Endometrial microvascular endothelial cells (primary cell): ENCODE measurements around the gene RPS6KB2. TPM values are rescaled to one million over a fixed set of nuclear protein-coding genes. Genes with fewer than 3 reads are reported as not detected.
"Not testable (repeated sequence)": the region's sequence is repeated elsewhere in the genome, so short reads cannot be mapped to it uniquely, and the experiment has no call there.

Source experiments
- in situ Hi-C: cut with HindIII; loops from 2 replicates; pipeline ENCODE4 v1.10.0; 2017; ENCODE audit warnings: low sequenced_read_pairs, low pct_unique_long_range_greater_than_20kb; ENCODE audit errors: inconsistent ontology term
- total RNA-seq: library from RNA; depleted of rRNA; stranded (reverse); fragments of >200 nt; gene quantifications from one replicate; pipeline ENCODE4 v1.2.3, GENCODE V29; 2015; ENCODE audit errors: inconsistent ontology term

RPS6KB2 gene
- total RNA-seq, 1 donor from 2014 or later, result 65.8 TPM

DNA sequence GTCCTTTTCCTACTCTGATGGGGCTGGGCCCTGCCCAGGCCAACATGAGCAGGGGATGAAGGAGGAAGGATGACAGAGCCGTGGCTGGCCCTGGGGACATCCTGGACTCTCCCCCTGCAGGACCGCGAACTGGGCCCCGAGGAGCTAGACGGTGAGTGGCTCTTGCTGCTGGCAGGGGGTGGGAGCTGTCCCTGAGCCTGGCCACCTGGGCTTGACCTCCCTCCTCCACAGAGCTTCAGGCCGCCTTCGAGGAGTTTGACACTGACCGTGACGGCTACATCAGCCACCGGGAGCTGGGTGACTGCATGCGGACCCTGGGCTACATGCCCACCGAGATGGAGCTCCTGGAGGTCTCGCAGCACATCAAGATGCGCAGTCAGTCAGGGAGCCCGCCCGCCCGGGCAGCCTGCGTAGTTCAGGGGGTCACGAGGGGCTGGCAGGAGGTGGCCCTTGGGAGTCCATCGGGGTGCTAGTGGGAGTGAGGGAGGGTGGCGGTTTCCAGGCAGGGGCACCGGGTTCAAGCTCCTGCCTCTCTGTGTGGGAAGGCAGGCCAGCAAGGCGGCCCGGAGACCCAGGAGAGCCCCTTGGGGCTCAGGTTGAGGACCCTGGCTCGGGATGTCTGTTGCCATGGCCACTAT, 27.9 kb downstream of the RPS6KB2 start:
- in situ Hi-C loops, result no loop called here

DNA sequence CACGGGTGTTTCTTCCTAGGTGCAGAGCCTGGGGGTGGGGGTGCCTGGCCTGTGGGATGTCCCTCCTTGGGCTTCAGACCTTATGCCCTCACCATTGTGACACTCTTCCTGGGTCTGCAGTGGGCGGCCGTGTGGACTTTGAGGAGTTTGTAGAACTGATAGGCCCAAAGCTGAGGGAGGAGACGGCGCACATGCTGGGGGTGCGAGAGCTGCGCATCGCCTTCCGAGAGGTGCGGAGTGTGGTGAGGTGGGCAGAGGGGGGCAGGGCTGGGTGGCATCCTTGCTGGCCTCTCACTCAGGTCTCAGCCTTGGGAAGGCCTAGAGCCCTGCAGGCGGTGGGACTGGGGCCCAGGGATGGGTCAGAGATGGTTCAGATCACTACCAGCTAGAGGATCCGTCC, 29.2 kb downstream of the RPS6KB2 start:
- in situ Hi-C loops, result no loop called here

DNA sequence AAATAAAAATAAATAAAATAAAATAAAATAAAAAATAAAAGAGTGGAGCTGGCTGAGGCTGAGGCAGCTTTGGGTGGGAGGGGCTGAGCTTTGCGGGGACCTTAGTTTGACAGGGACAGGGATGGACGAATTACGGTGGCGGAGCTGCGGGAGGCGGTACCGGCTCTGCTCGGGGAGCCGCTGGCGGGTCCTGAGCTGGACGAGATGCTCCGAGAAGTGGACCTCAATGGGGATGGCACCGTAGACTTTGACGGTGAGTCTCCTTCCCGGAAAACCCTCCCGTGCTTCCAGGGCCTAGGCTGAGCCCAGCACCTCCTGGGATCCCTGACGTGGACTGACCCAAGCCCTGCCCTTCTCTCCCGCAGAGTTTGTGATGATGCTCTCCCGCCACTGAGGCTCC, 30.0 kb downstream of the RPS6KB2 start:
- in situ Hi-C loops, result no loop called here

DNA sequence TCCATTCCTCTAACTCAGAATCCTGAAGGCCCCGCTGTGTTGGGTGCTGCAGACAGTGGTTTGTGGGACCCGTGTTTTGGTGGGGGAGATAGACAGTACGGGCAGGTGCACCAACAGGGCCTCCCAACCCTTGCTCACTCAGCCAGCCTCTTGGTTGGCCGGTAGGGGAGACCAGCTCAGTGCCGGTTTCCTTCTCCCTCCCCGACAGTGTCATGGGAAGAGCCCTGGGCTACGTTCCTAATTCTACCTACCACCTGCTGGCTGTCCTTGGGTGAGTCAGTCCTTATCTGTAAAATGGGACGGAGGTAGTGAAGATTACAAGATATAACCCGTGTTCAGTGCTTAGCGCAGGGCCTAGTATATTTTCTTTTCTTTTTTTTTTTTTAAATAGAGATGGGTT, 34.9 kb downstream of the RPS6KB2 start:
- in situ Hi-C loops, result no loop called here

DNA sequence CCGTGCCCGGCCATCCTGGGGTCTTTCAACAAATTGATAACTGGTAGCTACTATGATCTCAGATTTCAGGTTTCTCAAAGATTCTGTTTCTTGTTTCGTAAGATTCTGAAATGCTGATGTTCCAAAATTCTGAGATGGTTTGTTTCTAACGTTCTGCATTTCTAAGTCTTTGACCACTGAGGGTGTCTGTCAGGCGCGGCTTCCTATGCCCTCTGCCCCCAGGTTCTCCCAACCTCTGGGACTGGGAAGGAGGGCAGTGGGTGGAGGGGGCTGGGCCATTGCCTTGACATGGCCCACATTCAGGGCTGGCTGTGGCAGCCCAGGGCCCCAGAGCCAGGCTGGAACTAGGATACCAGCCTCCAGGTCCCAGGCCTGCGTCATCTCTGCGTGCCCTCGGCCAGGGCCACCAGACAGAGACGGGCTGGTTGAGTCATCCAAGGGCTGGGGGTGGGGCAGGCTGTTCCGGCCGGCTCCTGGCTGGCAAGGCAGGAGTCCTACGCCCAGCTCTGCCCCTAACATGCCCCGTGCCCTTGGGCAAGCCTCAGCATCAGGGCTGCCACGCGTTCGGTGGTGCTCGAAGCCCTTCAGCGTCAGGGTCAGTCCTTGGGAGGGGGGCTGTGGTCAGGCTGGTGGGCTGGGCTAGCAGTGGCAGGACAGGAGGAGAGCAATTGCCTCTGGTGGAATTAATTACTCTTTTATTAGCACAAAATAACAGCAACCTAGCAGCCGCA, 35.6 kb downstream of the RPS6KB2 start:
- in situ Hi-C loops, result no loop called here

DNA sequence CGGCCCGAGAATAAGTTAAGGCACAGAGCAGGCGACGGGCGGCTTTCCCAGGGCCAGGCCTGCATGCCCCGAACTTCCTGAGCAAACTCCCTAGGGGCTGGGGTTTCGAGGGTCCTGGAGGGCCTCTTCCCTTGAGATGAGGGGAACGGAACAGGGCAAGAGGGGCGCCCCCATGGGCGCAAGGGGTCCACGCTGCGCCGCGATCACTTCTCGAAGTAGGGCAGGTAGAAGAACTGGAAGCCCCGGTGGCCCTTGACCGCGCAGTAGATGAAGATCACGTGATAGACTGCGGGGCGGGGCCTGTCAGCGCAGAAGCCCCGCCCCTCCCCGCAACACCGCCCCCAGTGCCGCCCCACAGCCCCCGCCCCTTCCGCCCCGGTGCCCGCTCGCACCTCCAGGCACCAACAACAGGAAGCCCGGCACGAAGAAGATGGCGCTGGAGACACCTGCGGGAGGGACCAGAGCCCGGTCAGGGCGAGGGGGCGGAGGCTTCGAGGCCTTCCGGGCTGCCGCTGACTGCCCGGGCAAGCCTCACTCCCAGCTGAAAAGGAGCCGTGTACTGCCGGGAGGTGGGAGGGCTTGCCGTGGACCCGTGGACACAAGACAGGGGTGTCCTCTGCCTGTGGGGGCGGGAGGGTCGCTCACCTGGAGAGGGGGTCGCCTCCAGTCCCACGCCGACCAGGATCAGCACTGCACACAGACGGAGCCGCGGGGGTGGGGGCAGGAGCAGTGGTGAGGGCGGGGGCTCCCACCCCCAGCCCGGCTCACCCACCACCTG, 36.3 kb downstream of the RPS6KB2 start:
- in situ Hi-C loops, result no loop called here

DNA sequence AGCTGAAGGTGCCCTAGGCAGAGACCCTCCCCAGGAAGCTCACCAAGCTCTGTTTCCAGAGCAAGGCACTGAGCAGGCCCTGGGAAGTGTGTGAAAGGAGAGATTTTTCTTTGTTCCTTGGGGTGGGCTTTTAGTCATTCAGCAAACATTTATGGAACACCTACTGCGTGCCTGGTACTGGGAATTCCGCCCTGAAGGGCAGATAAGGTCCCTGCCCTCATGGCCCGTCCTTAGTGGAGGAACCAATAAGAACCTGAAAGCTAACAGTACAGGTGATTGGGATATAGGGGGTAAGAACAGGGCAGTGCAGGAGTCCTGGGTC, 36.9 kb downstream of the RPS6KB2 start:
- in situ Hi-C loops, result no loop called here

DNA sequence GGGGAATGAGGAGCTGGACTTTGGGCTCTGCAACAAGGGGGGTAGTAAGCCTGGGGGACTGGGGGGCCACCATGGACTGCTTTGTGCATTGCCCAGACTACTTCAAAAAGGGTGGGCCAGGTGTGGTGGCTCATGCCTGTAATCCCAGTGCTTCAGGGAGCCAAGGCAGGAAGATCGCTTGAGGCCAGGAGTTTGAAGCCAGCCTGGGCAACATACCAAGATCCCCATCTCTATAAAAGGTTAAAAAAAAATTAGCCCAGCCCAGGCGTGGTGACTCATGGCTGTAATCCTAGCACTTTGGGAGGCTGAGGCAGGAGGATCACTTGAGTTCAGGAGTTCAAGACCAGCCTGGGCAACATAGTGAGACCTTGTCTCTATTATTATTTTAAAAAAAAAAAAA, 37.2 kb downstream of the RPS6KB2 start:
- in situ Hi-C loops, result not testable (repeated sequence)

DNA sequence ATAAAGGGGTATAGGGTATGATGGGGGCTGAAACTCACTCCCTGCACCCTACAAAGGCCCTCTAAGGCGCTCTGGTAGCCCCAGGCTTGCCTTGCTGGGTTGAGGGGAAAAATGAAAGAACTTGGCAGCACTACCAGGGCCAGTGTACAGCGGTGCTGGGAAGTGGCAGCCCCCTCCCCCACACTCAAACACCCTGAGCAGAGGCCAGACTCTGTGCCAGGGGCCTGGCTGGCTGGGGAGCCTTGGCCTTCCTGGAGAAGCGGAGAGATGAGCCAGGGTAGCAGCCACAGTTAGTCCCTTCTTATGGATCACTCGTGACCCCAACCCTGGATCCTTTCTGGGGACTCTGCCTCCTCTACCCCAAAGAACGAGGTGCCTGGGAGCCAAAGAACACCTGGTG, 38.1 kb downstream of the RPS6KB2 start:
- in situ Hi-C loops, result no loop called here

DNA sequence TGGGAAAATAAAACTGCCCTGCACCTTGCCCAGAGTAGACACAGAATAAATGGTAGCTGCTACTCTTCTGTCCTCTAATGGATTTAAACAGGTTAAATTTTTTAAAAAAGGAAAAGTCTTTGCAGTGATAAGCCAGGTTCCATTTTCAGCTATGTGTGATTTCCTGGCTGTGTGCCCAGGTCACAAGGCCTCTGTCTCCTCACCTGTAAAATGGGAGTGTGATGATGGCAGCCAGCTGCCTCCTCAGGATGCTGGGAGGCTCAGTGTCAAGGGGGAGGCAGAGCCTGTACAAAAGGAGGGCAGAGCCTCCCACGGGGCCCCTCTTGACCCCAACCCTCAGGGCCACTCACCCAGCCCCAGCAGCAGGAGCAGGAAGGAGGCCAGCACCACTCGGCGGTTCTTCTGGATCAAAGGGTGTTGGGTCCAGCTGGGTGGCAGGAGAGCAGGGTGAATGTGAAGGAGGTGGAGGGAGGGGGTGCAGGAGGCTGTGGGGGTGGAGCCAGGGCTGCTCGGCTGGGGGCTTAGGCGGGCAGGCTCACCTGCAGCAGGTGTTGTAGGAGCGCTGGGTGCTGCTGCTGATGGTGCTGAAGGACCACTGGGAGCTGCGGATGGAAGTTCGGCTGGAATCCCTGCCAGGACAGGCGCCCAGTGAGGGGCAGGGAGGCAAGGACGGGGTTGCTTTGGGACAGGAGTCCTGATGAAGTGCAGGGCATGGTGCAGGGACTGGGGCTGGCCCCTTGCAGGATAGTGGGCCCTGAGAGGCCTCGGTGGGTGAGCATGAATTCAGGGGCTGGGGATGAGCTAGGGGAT, 38.9 kb downstream of the RPS6KB2 start:
- in situ Hi-C loops, result no loop called here

DNA sequence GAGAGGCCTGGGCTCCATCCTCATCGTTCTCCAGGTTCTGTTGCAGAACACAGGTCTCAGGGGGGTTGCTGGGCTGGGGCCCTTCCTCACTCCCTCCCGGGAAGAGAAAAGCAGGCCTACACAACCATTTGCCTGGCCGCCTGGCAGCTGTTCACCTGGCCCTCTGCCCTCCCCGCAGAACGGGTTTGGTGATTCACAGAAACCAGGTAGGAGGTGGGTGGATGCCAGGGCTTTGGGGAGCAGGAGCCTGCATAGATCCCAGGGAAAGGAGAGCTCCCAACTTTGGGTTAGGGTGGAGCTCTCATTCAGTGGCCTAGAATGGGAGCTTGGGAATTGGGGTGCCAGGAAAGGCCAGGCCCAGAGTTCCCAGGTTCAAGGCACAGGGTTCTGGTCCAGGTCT, 39.8 kb downstream of the RPS6KB2 start:
- in situ Hi-C loops, result no loop called here

DNA sequence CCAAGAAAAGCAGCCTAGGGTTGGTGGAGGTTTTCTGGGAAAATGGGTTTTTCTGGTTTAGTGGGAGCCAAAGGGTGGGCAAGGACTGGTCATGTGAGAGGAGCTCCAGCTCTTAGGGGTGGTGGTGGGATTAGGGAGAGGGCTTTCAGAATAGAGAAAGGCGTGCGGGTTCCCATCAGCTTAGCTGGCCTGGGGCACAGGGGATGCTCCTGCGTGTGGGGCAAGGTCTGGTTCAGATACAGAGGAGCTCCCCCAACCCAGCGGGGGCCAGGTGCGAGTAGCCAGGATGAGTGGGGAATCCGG, 40.1 kb downstream of the RPS6KB2 start:
- in situ Hi-C loops, result no loop called here

DNA sequence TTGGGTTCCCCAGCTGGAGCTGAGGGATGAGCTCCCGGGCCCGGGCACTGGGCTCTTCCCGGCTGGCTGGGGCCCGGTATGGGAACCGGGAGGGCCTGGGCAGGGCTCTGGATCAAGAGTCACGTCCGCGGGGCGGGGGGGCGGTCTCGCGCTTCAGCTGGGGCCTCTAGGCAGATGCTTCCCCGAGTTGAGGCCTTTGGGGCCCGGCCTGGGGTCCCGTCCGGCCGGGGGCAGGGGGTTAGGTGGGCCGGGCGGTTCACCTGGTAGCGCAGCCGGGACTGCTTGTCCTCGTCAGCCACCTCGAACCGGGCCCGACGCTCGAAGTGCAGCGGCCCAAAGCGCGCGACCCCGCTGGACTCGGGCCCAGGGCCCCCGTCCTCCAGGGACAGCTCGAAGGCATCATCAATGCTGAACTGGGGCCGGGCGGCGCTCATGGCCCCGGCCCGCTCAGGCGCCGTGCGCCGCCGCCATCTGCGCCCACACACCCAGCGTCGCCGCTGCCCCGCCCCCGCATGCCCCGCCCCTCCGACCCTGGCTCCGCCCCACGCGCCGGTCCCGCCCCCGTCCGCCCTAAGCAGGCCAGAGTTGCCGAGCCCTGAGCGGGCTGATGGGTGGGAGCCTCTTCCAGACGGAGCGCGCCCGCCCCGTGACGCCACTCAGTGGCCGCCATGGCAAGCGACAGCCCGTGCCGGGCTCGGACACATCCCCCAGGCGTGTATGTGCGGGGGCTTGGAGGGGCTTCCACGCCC, 40.6 kb downstream of the RPS6KB2 start, which contains the start of gene TMEM134:
TSS of gene TMEM134 (minus strand) at position 493 of the 749 bp plus-strand sequence. CDS start at position 434, 59 bp downstream.
- in situ Hi-C loops, result no loop called here

DNA sequence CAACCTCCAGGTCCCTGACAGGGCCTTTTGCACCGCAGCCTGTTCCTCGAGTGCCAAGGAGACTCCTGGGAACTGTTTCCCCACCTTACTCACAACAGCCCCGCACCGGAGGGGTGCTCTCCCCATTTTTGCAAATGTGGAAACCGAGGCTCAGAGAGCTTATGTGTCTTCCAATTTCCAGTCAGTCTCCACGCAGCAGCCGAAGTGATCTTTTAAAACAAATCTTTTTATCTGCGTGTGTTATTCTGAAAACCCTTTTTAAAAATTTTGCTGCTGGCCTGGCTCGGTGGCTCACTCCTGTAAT, 41.2 kb downstream of the RPS6KB2 start:
- in situ Hi-C loops, result no loop called here

DNA sequence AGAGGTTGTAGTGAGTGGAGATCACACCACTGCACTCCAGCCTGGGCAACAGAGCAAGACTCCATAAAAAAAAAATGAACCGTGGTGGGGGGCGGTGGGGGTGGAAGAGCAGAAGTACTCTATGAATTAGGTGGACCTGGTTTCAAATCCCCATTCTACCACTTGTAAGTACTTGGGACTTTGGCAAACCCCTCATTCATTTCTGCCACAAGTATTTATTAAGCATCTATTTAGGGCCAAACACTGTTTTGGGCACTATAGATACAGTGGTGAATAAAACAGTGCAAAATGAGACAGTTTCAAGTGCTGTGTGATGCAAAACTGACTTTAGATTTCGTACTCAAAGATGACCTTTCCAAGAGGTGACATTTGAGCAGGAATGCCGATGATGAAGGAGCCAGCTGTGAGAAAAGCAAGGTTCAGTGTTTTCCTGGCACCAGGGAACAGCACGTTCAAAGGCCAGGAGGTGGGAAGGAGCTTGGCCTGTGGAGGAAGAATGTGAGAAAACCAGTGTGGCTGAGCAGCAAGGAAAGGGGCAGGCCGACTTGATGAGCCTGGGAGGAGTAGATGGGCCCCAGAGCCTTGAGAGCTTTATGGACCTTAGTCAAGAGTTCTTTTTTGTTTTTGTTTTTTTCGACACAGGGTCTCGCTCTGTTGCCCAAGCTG, 42.2 kb downstream of the RPS6KB2 start:
- in situ Hi-C loops, result no loop called here

DNA sequence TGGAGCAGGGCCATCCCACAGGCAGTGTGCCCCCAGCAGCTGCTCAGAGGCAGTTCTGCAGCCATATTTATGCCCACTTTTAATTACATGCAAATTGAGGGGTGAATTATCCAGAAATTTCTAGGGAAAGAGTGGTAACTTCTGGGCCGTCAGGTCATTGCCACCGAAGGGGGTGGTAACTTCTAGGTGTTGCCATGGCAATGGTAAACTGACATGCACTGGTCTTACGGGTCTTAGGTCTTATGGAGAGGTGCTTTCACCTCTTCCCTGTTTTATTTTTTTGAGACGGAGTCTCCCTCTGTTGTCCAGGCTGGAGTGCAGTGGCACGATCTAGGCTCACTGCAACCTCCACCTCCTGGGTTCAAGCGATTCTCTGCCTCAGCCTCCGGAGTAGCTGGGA, 44.6 kb downstream of the RPS6KB2 start:
- in situ Hi-C loops, result no loop called here

DNA sequence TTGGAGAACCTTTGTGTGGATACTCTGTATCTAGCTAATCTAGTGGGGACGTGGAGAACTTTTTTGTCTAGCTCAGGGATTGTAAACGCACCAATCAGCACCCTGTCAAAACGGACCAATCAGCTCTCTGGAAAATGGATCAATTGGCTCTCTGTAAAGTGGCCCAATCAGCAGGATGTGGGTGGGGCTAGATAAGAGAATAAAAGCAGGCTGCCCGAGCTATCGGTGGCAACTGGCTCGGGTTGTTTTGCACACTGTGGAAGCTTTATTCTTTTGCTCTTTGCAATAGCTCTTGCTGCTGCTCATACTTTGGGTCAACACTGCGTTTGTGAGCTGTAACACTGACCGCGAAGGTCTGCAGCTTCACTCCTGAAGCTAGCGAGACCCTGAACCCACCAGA, 48.4 kb downstream of the RPS6KB2 start:
- in situ Hi-C loops, result not testable (repeated sequence)

DNA sequence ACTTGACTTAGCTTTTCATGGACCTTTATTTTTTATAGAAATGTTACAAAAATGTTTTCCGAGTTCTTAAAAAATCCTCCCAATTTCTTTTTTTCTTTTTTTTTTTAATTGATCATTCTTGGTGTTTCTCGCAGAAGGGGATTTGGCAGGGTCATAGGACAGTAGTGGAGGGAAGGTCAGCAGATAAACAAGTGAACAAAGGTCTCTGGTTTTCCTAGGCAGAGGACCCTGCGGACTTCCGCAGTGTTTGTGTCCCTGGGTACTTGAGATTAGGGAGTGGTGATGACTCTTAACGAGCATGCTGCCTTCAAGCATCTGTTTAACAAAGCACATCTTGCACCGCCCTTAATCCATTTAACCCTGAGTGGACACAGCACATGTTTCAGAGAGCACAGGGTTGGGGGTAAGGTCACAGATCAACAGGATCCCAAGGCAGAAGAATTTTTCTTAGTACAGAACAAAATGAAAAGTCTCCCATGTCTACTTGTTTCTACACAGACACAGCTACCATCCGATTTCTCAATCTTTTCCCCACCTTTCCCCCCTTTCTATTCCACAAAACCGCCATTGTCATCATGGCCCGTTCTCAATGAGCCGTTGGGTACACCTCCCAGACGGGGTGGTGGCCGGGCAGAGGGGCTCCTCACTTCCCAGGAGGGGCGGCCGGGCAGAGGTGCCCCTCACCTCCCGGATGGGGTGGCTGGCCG, 49.2 kb downstream of the RPS6KB2 start:
- in situ Hi-C loops, result not testable (repeated sequence)
